ENCODE results near the gene DDX31. TPM values are rescaled to one million over a fixed set of nuclear protein-coding genes. Genes with fewer than 3 reads are reported as not detected.

DDX31 gene
- total RNA-seq, 4 donors from 2014 or later = 27.6 to 38.7 (median 31.8) TPM

- 11 to 28% methylated on average over 11 to 12 of the region's 12 CpGs for WGBS, 2 donors
- no peak for DNase-seq (ENCODE audit: low spot score in 2 of 2)
- no peaks in the 10 kb centered on the region for H3K9me3 ChIP-seq
- peaks cover 0 to 6% (median 0%) of the 10 kb centered on the region in 3 donors for H3K36me3 ChIP-seq
- H3K27me3 ChIP-seq = peaks cover 0 to 90% of the 10 kb centered on the region in 2 donors
- H3K4me3 ChIP-seq = no peak overlapping the region
- H3K27ac ChIP-seq = no peak overlapping the region
- peaks cover 0 to 33% (median 2%) of the 10 kb centered on the region in 4 donors for H3K4me1 ChIP-seq
- no peak for TF ChIP-seq POLR2A (IDR thresholded peaks at IDR 0.05)
- TF ChIP-seq, protein P1, sequence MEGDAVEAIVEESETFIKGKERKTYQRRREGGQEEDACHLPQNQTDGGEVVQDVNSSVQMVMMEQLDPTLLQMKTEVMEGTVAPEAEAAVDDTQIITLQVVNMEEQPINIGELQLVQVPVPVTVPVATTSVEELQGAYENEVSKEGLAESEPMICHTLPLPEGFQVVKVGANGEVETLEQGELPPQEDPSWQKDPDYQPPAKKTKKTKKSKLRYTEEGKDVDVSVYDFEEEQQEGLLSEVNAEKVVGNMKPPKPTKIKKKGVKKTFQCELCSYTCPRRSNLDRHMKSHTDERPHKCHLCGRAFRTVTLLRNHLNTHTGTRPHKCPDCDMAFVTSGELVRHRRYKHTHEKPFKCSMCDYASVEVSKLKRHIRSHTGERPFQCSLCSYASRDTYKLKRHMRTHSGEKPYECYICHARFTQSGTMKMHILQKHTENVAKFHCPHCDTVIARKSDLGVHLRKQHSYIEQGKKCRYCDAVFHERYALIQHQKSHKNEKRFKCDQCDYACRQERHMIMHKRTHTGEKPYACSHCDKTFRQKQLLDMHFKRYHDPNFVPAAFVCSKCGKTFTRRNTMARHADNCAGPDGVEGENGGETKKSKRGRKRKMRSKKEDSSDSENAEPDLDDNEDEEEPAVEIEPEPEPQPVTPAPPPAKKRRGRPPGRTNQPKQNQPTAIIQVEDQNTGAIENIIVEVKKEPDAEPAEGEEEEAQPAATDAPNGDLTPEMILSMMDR (IDR thresholded peaks at IDR 0.05) = no peak
- TF ChIP-seq EP300 (IDR thresholded peaks at IDR 0.05) = no peak
These were observed 81.7 kb downstream of the DDX31 start for GRCh38 chr9:132588098-132588497.

- Histone ChIP-seq H3K4me1 (peaks cover 0 to 37% (median 2%) of the 10 kb centered on the region in 4 donors), H3K36me3 (peaks cover 0 to 6% (median 0%) of the 10 kb centered on the region in 3 donors), H3K27ac (no peak overlapping the region), H3K27me3 (peaks cover 0 to 95% of the 10 kb centered on the region in 2 donors), H3K9me3 (no peaks in the 10 kb centered on the region), H3K4me3 (no peak overlapping the region)
- no peak for DNase-seq (ENCODE audit: low spot score in 2 of 2)
- TF ChIP-seq, protein P1 (IDR thresholded peaks at IDR 0.05) = no peak
- 11 to 14% methylated on average over 3 to 5 of the region's 6 CpGs for WGBS, 2 donors
These were observed 82.2 kb downstream of the DDX31 start for GRCh38 chr9:132587592-132587955.

DNA sequence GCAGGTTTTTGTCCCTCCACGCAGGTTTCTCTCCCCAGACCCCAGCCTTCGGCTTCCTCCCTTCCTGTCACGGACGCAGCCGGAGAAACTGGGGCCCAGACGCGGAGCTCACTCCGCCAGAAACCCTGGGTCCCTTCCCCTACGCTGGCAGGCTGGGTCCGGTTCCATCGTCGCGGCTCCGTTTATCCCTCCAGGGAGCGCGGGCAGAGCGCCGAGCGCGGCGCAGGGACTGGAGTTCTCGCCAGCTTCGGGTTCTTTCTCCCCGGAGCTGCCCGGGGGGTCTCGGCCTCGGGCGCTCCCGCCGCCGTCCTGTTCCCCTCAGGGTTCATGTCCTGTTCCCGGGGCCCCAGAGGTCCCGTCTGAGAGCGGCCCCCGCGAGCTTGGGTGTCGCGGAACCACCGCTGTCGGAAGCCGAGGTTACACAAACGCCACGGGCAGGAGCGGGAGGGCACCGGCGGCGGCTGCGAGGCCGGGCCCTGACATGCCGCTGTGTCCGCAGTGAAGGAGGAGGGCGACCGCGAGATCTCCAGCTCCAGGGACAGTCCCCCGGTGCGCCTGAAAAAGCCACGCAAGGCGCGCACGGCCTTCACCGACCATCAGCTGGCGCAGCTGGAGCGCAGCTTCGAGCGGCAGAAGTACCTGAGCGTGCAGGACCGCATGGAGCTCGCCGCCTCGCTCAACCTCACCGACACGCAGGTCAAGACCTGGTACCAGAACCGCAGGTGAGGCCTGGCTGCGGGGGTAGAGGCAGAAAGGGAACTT is 82.8 kb downstream of the DDX31 start:
- Histone ChIP-seq H3K27me3 (peaks cover 0 to 97% of the 10 kb centered on the region in 2 donors), H3K4me1 (peaks cover 0 to 42% (median 2%) of the 10 kb centered on the region in 4 donors), H3K36me3 (no peaks in the 10 kb centered on the region), H3K4me3 (no peak overlapping the region), H3K27ac (no peak overlapping the region), H3K9me3 (no peaks in the 10 kb centered on the region)
- DNase-seq (ENCODE audit: low spot score in 2 of 2) = no peak
- no peak for TF ChIP-seq POLR2A (IDR thresholded peaks at IDR 0.05)
- TF ChIP-seq, protein P1 (IDR thresholded peaks at IDR 0.05) = no peak
- no peak for TF ChIP-seq EP300 (IDR thresholded peaks at IDR 0.05)
- WGBS, 2 donors = 2 to 5% methylated on average over 38 to 52 of the region's 74 CpGs

GRCh38 chr9:132585954-132586829 is 83.6 kb downstream of the DDX31 start:
- H3K9me3 ChIP-seq = no peaks in the 10 kb centered on the region
- no peak overlapping the region for H3K27ac ChIP-seq
- 7 to 9% methylated on average over 42 of the region's 42 CpGs for WGBS, 2 donors
- no peaks in the 10 kb centered on the region for H3K36me3 ChIP-seq
- no peak for DNase-seq (ENCODE audit: low spot score in 2 of 2)
- H3K4me1 ChIP-seq = peaks cover 0 to 50% (median 4%) of the 10 kb centered on the region in 4 donors
- TF ChIP-seq POLR2A (IDR thresholded peaks at IDR 0.05) = no peak
- no peak for TF ChIP-seq EP300 (IDR thresholded peaks at IDR 0.05)
- TF ChIP-seq, protein P1 (IDR thresholded peaks at IDR 0.05) = no peak
- peaks cover 0 to 98% of the 10 kb centered on the region in 2 donors for H3K27me3 ChIP-seq
- no peak overlapping the region for H3K4me3 ChIP-seq
